ENCODE measurements around the gene PABPN1. TPM values are rescaled to one million over a fixed set of nuclear protein-coding genes. Genes with fewer than 3 reads are reported as not detected.
A peak's percentile ranks its signal among the peaks of the same experiment; 100 is the strongest.

PABPN1 gene
- total and polyA plus RNA-seq, 11 donors = 23.7 to 102 (median 62.5) TPM

- H3K4me1 ChIP-seq = peaks cover 0 to 39% (median 26%) of the 10 kb centered on the region in 12 donors
- no peak for DNase-seq
- H3K27me3 ChIP-seq = no peaks in the 10 kb centered on the region
- ATAC-seq = no peak
- 86 to 88% (median 87%) methylated on average over 17 of the region's 17 CpGs for WGBS, 4 donors
- no peak for TF ChIP-seq CTCF (IDR thresholded peaks at IDR 0.05)
- H3K36me3 ChIP-seq = peaks cover 0 to 48% (median 29%) of the 10 kb centered on the region in 9 donors
- no peak overlapping the region for H3K27ac ChIP-seq
- H3K9me3 ChIP-seq = no peaks in the 10 kb centered on the region
- intact Hi-C loops (cut with DNase I) = loop anchor here in 2 of 10 donors (10.0 kb wide), 2 partner anchors 214 to 246 kb away; partner anchors contain the start of genes ACIN1 (in 1 of the 2), C14orf119 (in 1 of the 2), THTPA (in 1 of the 2) and ZFHX2 (in 1 of the 2)
- no peak overlapping the region for H3K4me3 ChIP-seq
Measured at GRCh38 chr14:23308721-23309445, 12.4 kb upstream of the PABPN1 start.

GRCh38 chr14:23310546-23310945 lies 10.7 kb upstream of the PABPN1 start:
- Histone ChIP-seq H3K4me1 (peaks cover 0 to 37% (median 26%) of the 10 kb centered on the region in 12 donors), H3K36me3 (peaks cover 0 to 53% (median 29%) of the 10 kb centered on the region in 9 donors), H3K4me3 (no peak overlapping the region), H3K9me3 (no peaks in the 10 kb centered on the region), H3K27ac (no peak overlapping the region), H3K27me3 (no peaks in the 10 kb centered on the region)
- TF ChIP-seq POLR2A (IDR thresholded peaks at IDR 0.05) (no peak), CTCF (IDR thresholded peaks at IDR 0.05) (no peak)
- no peak for DNase-seq
- ATAC-seq = no peak
- intact Hi-C loops (cut with DNase I) = no loop called here
- 78 to 90% (median 86%) methylated on average over 1 of the region's 1 CpG for WGBS, 4 donors

GRCh38 chr14:23316300-23316699 lies 5.0 kb upstream of the PABPN1 start:
- Histone ChIP-seq H3K36me3 (peaks cover 0 to 24% (median 10%) of the 10 kb centered on the region in 9 donors), H3K4me3 (no peak overlapping the region), H3K27ac (no peak overlapping the region), H3K9me3 (no peaks in the 10 kb centered on the region), H3K4me1 (peaks cover 0 to 8% (median 4%) of the 10 kb centered on the region in 12 donors), H3K27me3 (no peaks in the 10 kb centered on the region)
- no peak for TF ChIP-seq POLR2A (IDR thresholded peaks at IDR 0.05)
- TF ChIP-seq CTCF (IDR thresholded peaks at IDR 0.05) = no peak
- intact Hi-C loops (cut with DNase I) = no loop called here
- DNase-seq (no peak), ATAC-seq (no peak)
- 86 to 90% (median 89%) methylated on average over 5 of the region's 5 CpGs for WGBS, 4 donors

GRCh38 chr14:23319746-23320583 lies 1.3 kb upstream of the PABPN1 start:
- Histone ChIP-seq H3K27ac (peak overlapping the region; percentile 69 to 97 (median 91)), H3K36me3 (peaks cover 0 to 35% (median 24%) of the 10 kb centered on the region in 9 donors), H3K27me3 (no peaks in the 10 kb centered on the region), H3K9me3 (no peaks in the 10 kb centered on the region), H3K4me3 (peak overlapping the region; percentile 4 to 91 (median 48)), H3K4me1 (peaks cover 4 to 26% (median 15%) of the 10 kb centered on the region in 12 donors)
- no peak for TF ChIP-seq CTCF (IDR thresholded peaks at IDR 0.05)
- no peak for TF ChIP-seq POLR2A (IDR thresholded peaks at IDR 0.05)
- DNase-seq (no peak), ATAC-seq (no peak)
- intact Hi-C loops (cut with DNase I) = loop anchor here in 8 of 10 donors (2.0 to 10.0 kb wide), 5 partner anchors 13 to 245 kb away; partner anchors contain the start of genes AP1G2 (in 5 of the 8), NGDN (in 2 of the 8), BCL2L2 (in 1 of the 8) and THTPA (in 1 of the 8)
- 91 to 96% (median 92%) methylated on average over 17 of the region's 17 CpGs for WGBS, 4 donors

All from heart left ventricle (tissue), 16 donors.